ENCODE results near the gene OR4D11.
"Not testable (repeated sequence)": the region's sequence is repeated elsewhere in the genome, so short reads cannot be mapped to it uniquely, and the experiment has no call there.

Gene OR4D11

DNA sequence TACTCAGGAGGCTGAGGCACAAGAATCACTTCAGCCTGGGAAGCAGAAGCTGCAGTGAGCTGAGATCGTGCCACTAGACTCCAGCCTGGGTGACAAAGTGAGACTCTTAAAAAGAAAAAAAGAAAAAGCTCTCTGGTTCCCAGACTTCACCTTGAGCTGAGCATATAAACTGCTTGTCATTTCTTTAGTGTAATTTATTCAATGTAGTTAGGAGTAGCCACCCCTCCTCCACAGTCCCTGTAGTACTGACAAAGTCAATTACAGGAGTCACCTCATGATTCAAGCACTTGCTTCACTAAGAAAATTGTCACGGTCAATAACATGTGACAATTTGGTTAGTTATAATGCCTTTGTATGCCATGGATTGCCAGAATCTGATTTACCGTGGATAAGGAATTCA lies 23.0 kb upstream of the OR4D11 start:
- TF ChIP-seq, protein P1, sequence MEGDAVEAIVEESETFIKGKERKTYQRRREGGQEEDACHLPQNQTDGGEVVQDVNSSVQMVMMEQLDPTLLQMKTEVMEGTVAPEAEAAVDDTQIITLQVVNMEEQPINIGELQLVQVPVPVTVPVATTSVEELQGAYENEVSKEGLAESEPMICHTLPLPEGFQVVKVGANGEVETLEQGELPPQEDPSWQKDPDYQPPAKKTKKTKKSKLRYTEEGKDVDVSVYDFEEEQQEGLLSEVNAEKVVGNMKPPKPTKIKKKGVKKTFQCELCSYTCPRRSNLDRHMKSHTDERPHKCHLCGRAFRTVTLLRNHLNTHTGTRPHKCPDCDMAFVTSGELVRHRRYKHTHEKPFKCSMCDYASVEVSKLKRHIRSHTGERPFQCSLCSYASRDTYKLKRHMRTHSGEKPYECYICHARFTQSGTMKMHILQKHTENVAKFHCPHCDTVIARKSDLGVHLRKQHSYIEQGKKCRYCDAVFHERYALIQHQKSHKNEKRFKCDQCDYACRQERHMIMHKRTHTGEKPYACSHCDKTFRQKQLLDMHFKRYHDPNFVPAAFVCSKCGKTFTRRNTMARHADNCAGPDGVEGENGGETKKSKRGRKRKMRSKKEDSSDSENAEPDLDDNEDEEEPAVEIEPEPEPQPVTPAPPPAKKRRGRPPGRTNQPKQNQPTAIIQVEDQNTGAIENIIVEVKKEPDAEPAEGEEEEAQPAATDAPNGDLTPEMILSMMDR (conservative IDR thresholded peaks at IDR 0.05; ENCODE audit: low read depth, low read length): no peak
- DNase-seq (ENCODE audit: low read depth): no peak
- no peak overlapping the region for H3K4me3 ChIP-seq (ENCODE audit: low read depth, low read length)

DNA sequence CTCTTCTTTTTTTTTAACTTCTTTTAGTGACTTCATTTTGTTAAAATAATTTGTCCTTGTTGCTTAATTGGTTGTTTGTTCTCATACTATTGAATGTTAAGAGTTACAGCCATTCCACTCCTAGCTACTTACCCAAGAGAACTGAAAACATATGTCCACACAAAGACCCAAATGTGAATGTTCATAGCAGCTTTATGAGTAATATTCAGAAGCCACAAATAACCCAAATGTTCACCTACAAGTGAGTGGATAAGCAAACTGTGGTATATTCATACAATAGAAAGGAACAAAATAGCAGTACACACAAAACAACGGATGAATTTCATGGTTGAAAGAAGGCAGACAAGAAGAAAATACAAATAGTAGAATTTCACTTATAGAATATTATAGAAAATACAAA lies 1.4 kb upstream of the OR4D11 start:
- TF ChIP-seq, protein P1 (conservative IDR thresholded peaks at IDR 0.05; ENCODE audit: low read depth, low read length): no peak
- no peak overlapping the region for H3K4me3 ChIP-seq (ENCODE audit: low read depth, low read length)
- no peak for DNase-seq (ENCODE audit: low read depth)

DNA sequence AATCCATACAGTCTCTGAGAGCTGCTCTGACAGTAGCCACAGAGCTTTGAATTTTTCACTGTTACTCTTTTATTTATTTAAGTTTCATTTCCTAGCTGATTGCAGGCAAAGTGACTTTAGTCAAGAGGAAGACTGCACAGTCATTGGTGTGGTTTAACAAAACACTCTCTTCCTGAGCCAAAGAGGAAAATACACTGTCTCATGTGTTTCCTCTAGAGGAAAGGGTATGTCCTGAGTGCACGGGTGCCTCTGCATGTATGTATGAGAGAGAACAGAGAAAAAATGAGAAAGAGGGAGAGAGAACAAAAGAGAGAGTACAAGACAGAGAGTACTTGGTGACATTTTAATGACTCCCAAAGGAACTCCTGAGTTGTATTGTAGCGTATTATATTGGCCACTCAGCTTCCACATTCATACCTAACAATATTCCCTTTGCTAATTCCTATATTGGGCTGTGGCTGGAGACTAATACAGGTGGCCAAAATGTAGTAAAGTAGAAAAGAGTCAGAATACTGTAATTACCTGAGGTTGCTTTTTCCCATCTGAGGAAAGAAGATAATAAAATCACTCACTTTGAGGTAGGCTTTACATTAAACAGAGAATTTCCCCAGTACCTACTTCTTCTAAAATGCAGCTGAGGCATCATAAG lies 7.7 kb downstream of the OR4D11 start, which contains the start of gene OR4D9:
Gene OR4D9, plus strand, starts transcription at position 599 of the 649 bp plus-strand sequence. CDS start 3,374 bp downstream, outside the sequence.
- peak; percentile 9 for DNase-seq (ENCODE audit: low read depth)
- no peak within 1 kb of the TSS for H3K4me3 ChIP-seq (ENCODE audit: low read depth, low read length)
- TF ChIP-seq, protein P1 (conservative IDR thresholded peaks at IDR 0.05; ENCODE audit: low read depth, low read length): no peak

DNA sequence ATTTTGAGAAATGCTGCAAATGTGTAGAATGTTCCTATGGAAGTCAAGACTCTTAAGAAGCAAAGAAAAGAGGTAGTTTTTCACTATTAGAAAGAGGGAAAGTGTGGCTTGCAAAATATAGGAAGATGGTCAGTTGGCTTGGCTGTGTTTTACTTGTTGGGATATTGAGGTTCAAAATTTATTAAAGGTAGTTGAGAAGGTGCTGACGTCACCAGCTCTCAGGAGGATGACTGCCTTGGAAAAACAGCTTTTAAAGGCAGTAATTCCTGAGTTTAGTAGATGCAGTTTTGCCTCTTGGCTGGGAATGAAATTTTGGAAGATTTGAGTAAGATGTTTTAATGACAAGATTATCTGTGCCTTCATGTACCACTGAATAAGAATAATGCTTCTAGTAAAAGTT lies 8.3 kb downstream of the OR4D11 start:
- TF ChIP-seq, protein P1 (conservative IDR thresholded peaks at IDR 0.05; ENCODE audit: low read depth, low read length): no peak
- no peak overlapping the region for H3K4me3 ChIP-seq (ENCODE audit: low read depth, low read length)
- DNase-seq (ENCODE audit: low read depth): no peak

DNA sequence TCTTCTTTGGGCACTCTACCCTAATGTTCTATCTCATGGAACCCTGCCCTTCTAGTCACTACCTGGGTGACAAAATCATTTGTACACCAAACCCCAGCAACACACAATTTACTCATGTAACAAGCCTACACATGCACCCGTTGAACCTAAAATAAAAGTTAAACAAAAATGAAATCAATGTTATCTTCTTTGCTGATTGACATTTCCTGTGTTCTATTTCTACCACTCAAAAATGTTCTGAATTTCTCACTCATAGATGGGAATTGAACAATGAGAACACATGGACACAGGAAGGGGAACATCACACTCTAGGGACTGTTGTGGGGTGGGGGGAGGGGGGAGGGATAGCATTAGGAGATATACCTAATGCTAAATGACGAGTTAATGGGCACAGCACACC lies 16.8 kb downstream of the OR4D11 start:
- not testable (repeated sequence) for H3K4me3 ChIP-seq (ENCODE audit: low read depth, low read length); DNase-seq (ENCODE audit: low read depth)

DNA sequence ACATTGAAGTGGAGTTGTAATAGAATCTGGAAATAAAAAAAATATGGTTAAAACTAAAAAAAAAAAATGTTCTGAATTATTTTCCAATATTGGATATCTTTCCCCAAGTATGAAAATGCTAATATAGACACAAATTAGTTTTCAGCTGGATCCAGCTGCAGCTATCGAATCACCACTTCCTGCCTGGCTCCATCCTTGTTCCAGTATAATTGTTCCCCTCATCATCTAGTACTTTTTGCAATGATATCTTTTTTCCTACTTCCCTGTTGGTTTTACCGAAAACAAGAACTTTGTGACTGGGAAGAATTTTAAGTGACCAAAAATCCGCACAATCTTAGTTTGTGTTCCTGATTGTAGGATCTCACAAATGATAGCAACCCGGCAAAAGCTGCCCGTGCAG lies 17.4 kb downstream of the OR4D11 start:
- TF ChIP-seq, protein P1 (conservative IDR thresholded peaks at IDR 0.05; ENCODE audit: low read depth, low read length): no peak
- H3K4me3 ChIP-seq (ENCODE audit: low read depth, low read length): no peak overlapping the region
- no peak for DNase-seq (ENCODE audit: low read depth)

DNA sequence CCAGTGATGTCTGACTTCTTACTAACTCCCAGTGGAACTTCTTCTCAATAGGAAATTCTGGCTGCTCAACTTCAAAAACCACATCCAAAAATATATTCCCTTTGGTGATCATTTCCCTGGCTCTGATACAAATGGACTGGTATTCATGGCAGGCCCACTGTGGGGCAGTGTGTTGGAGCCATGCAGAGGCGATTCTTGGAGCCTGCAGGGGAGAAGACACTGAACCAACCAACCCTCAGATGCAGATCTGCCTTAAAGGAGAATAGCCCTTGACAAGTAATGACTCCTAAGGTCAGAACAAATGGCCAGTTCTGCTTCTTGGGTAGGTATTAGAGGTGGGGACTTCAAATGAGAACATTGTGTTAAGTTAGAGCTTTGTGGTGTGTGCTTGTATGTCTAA lies 20.2 kb downstream of the OR4D11 start:
- no peak for DNase-seq (ENCODE audit: low read depth)
- TF ChIP-seq, protein P1 (conservative IDR thresholded peaks at IDR 0.05; ENCODE audit: low read depth, low read length): peak; percentile 10

More for the DNA sequence above, 20.2 kb downstream of the OR4D11 start:
- no peak overlapping the region for H3K4me3 ChIP-seq (ENCODE audit: low read depth, low read length)

All from choroid plexus epithelial cell (primary cell).